Measurements from ENCODE around the gene CPM.
"Not testable (repeated sequence)": the region's sequence is repeated elsewhere in the genome, so short reads cannot be mapped to it uniquely, and the experiment has no call there.

The CPM gene

GRCh38 chr12:68805592-68806120, 127.3 kb downstream of the CPM start:
- peaks cover 11% of the 10 kb centered on the region for H3K36me3 ChIP-seq
- no peaks in the 10 kb centered on the region for H3K27me3 ChIP-seq
- no peak for DNase-seq
- H3K9me3 ChIP-seq: no peaks in the 10 kb centered on the region
- H3K4me1 ChIP-seq: no peaks in the 10 kb centered on the region
- TF ChIP-seq, protein P1, sequence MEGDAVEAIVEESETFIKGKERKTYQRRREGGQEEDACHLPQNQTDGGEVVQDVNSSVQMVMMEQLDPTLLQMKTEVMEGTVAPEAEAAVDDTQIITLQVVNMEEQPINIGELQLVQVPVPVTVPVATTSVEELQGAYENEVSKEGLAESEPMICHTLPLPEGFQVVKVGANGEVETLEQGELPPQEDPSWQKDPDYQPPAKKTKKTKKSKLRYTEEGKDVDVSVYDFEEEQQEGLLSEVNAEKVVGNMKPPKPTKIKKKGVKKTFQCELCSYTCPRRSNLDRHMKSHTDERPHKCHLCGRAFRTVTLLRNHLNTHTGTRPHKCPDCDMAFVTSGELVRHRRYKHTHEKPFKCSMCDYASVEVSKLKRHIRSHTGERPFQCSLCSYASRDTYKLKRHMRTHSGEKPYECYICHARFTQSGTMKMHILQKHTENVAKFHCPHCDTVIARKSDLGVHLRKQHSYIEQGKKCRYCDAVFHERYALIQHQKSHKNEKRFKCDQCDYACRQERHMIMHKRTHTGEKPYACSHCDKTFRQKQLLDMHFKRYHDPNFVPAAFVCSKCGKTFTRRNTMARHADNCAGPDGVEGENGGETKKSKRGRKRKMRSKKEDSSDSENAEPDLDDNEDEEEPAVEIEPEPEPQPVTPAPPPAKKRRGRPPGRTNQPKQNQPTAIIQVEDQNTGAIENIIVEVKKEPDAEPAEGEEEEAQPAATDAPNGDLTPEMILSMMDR (IDR thresholded peaks at IDR 0.05; ENCODE audit: low read depth, low read length): no peak
- no peak overlapping the region for H3K4me3 ChIP-seq (ENCODE audit: low read depth, low read length)

DNA sequence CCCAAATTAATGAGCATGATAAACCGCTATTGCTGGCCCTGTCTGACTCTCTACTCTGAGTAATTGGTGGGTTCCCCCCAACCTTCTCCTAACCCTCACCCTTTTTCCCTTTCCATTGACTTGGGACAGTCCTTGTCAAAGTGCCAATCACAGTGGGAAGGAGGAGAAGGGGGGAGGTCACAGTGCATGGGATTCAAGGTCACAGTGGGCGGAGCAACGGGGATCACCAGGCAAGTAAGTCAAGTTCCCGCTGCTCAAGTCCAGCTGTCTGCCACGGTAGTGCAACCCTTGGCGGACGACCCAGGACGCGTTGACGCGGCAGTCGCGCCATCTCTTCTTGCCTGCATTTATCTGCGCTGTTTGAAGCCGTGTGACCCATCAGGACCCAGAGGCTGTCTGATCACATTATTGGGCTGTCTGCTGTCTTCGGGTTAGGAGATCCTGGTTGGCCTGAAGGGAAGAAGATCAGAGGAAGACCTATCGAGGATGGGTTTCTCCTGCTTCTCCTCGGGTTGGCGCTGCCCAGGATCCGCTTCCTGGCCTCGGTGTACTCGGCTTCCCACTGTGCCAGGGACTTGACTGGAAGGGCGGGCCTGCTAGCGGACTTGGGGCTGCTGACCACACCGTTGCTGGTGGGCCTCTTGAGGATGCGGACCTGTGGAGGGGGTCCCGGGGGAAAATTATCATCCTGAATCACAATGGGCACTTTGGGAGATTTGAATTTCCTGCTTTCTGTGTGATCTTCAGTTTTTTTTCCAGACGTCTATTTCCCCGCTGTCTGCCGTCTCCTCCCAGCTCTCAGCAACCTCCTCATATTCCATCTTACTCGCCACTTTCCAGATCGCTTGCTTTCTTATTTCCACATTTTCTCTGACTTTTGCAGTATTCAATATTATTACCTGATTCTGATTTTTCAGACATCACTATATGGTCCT, 128.0 kb downstream of the CPM start:
- peak; percentile 10 for DNase-seq
- H3K36me3 ChIP-seq: peaks cover 9% of the 10 kb centered on the region
- no peaks in the 10 kb centered on the region for H3K9me3 ChIP-seq
- no peaks in the 10 kb centered on the region for H3K4me1 ChIP-seq
- no peaks in the 10 kb centered on the region for H3K27me3 ChIP-seq
- no peak overlapping the region for H3K4me3 ChIP-seq (ENCODE audit: low read depth, low read length)
- TF ChIP-seq, protein P1 (IDR thresholded peaks at IDR 0.05; ENCODE audit: low read depth, low read length): no peak

- Histone ChIP-seq H3K36me3 (peaks cover 3% of the 10 kb centered on the region; the same call in 1 of the 2 replicates), H3K27me3 (no peaks in the 10 kb centered on the region), H3K9me3 (no peaks in the 10 kb centered on the region), H3K4me3 (ENCODE audit: low read depth, low read length) (no peak overlapping the region), H3K4me1 (no peaks in the 10 kb centered on the region)
- DNase-seq: no peak
- TF ChIP-seq, protein P1 (IDR thresholded peaks at IDR 0.05; ENCODE audit: low read depth, low read length): no peak
Observed at GRCh38 chr12:68803948-68804656, 128.9 kb downstream of the CPM start.

GRCh38 chr12:68802911-68803651, 129.9 kb downstream of the CPM start:
- H3K4me1 ChIP-seq; H3K9me3 ChIP-seq; H3K27me3 ChIP-seq; H3K36me3 ChIP-seq; DNase-seq; H3K4me3 ChIP-seq (ENCODE audit: low read depth, low read length): not testable (repeated sequence)

- not testable (repeated sequence) for DNase-seq; H3K4me1 ChIP-seq; H3K36me3 ChIP-seq; H3K9me3 ChIP-seq; H3K27me3 ChIP-seq; H3K4me3 ChIP-seq (ENCODE audit: low read depth, low read length)
Observed at GRCh38 chr12:68802372-68802745, 130.6 kb downstream of the CPM start.
